Endothelial cell of umbilical vein (primary cell): ENCODE data around the gene SH3BP4. TPM values are rescaled to one million over a fixed set of nuclear protein-coding genes. Genes with fewer than 3 reads are reported as not detected.
A peak's percentile ranks its signal among the peaks of the same experiment; 100 is the strongest.

ENCODE experiments used
- BruUV-seq: library from RNA; stranded (reverse); fragments of 400-500 nt; replicated peaks from 2 replicates; lab custom pipeline; 2021; lab: Mats Ljungman, UMichigan
- CTCF ChIA-PET: fragments of 300-600, 350-600 bp; sonication (Branson Sonifier 250); formaldehyde crosslinking; loops from one replicate; lab custom pipeline; 2021; ENCODE audit warnings: antibody characterized with exemption, inconsistent platforms; lab: Charles Lee
- POLR2A ChIA-PET: fragments of 300-600, 350-600 bp; sonication (Branson Sonifier 250); formaldehyde crosslinking; loops from one replicate; lab custom pipeline; 2021; ENCODE audit warnings: antibody characterized with exemption, inconsistent platforms; lab: Charles Lee
- DNase-seq: peaks from one replicate; pipeline ENCODE4 v3.0.0-alpha.2; 2011; ENCODE audit warnings: low read depth, low spot score
- FAIRE-seq: peaks from 2 replicates; lab custom pipeline; 2011; peaks lifted over from hg19 to GRCh38; lab: Jason Lieb, UNC
- H2AFZ ChIP-seq: 2 replicates; pipeline ENCODE4 v1.6.0; 2012; ENCODE audit warnings: low read depth, low read length, control low read depth, inconsistent platforms
- H3K27ac ChIP-seq: 2 replicates; pipeline ENCODE4 v1.5.1; 2011; ENCODE audit warnings: low read depth, mild to moderate bottlenecking, control low read depth, low read length, moderate library complexity; ENCODE audit not compliant: insufficient read depth
- H3K27me3 ChIP-seq, 2 experiments: 2 replicates each; pipeline versions ENCODE4 v1.6.0 to v1.6.1; 2011; ENCODE audit warnings: low read length in 2 of 2, mixed read lengths in 1 of 2; ENCODE audit not compliant: control insufficient read depth in 2 of 2, insufficient read depth in 2 of 2
- H3K36me3 ChIP-seq, 2 experiments: 2 replicates in 1 of 2; 3 replicates in 1 of 2; pipeline ENCODE4 v1.5.1; 2011; ENCODE audit warnings: low read length in 2 of 2, mild to moderate bottlenecking in 1 of 2, moderate library complexity in 1 of 2; ENCODE audit not compliant: control insufficient read depth in 2 of 2, insufficient read depth in 2 of 2; ENCODE audit errors: extremely low read depth in 1 of 2
- H3K4me1 ChIP-seq: 3 replicates; pipeline ENCODE4 v1.5.1; 2011; ENCODE audit warnings: mild to moderate bottlenecking, low read length; ENCODE audit not compliant: control insufficient read depth, insufficient read depth; ENCODE audit errors: extremely low read depth
- H3K4me2 ChIP-seq: 2 replicates; pipeline ENCODE4 v1.6.1; 2011; ENCODE audit warnings: low read length, control low read depth, mixed read lengths; ENCODE audit not compliant: insufficient read depth
- H3K4me3 ChIP-seq, 3 experiments: fragments of 200-600 bp in 1 of 3; sonication (generic), shearing (Covaris generic) in 1 of 3; replicated peaks in 1 of 3; 2 replicates each; pipeline ENCODE4 v1.5.1; 2011 to 2016; ENCODE audit warnings: control low read depth in 3 of 3, low read length in 3 of 3, mild to moderate bottlenecking in 2 of 3, inconsistent platforms in 1 of 3, low read depth in 1 of 3, moderate library complexity in 1 of 3; ENCODE audit not compliant: insufficient read depth in 1 of 3
- H3K79me2 ChIP-seq: 2 replicates; pipeline ENCODE4 v1.6.0; 2012; ENCODE audit warnings: low read length, inconsistent platforms; ENCODE audit not compliant: control insufficient read depth, insufficient read depth
- H3K9ac ChIP-seq: replicated peaks from 2 replicates; pipeline ENCODE3; 2011; ENCODE audit warnings: low read length, control low read depth; ENCODE audit not compliant: insufficient read depth; ENCODE audit errors: extremely low read depth
- H3K9me1 ChIP-seq: replicated peaks from 3 replicates; pipeline ENCODE4 v1.6.0; 2011; ENCODE audit warnings: mild to moderate bottlenecking, low read length; ENCODE audit not compliant: control insufficient read depth, insufficient read depth; ENCODE audit errors: extremely low read depth
- H3K9me3 ChIP-seq: replicated peaks from 2 replicates; pipeline ENCODE4 v1.5.1; 2012; ENCODE audit warnings: low read length, inconsistent platforms; ENCODE audit not compliant: control insufficient read depth, insufficient read depth
- H4K20me1 ChIP-seq: replicated peaks from 2 replicates; pipeline ENCODE3; 2011; ENCODE audit warnings: mild to moderate bottlenecking, low read length; ENCODE audit not compliant: control insufficient read depth, insufficient read depth; ENCODE audit errors: extremely low read depth
- CTCF ChIP-seq, 2 donors: IDR thresholded peaks; 1 replicate in 1 of 2; 2 replicates in 1 of 2; pipeline ENCODE4 v1.5.1; 2011; ENCODE audit warnings: low read length in 2 of 2, mild to moderate bottlenecking in 2 of 2, moderate library complexity in 2 of 2, control low read depth in 1 of 2, inconsistent platforms in 1 of 2, low read depth in 1 of 2; ENCODE audit not compliant: insufficient read depth in 1 of 2; ENCODE audit errors: extremely low read depth in 1 of 2
- EZH2 ChIP-seq: IDR thresholded peaks from 2 replicates; pipeline ENCODE4 v1.6.1; 2012; ENCODE audit warnings: borderline replicate concordance, low read depth, mild to moderate bottlenecking, moderate library complexity, low read length, inconsistent platforms; ENCODE audit not compliant: severe bottlenecking
- FOS ChIP-seq: IDR thresholded peaks from 2 replicates; pipeline ENCODE4 v1.6.1; 2011; ENCODE audit warnings: mild to moderate bottlenecking, low read length, moderate library complexity, borderline replicate concordance; ENCODE audit not compliant: insufficient read depth
- GATA2 ChIP-seq: IDR thresholded peaks from 2 replicates; pipeline ENCODE4 v1.7.0; 2011; ENCODE audit warnings: low read depth, mild to moderate bottlenecking, moderate library complexity, mixed read lengths, low read length; ENCODE audit not compliant: insufficient read length, insufficient read depth
- JUN ChIP-seq: IDR thresholded peaks from 2 replicates; pipeline ENCODE4 v1.6.1; 2011; ENCODE audit warnings: borderline replicate concordance, low read depth; ENCODE audit not compliant: insufficient read length, insufficient read depth
- MAX ChIP-seq: IDR thresholded peaks from 2 replicates; pipeline ENCODE4 v1.6.1; 2011; ENCODE audit not compliant: insufficient read depth, insufficient read length
- MYC ChIP-seq: IDR thresholded peaks from one replicate; pipeline ENCODE4 v1.6.1; 2011; ENCODE audit warnings: mild to moderate bottlenecking, low read depth, low read length
- POLR2A ChIP-seq: IDR thresholded peaks from 2 replicates; pipeline ENCODE4 v1.6.1; 2012; ENCODE audit warnings: low read depth, mild to moderate bottlenecking, control low read depth, low read length
- POLR2AphosphoS5 ChIP-seq: IDR thresholded peaks from 2 replicates; pipeline ENCODE4 v1.6.1; 2012; ENCODE audit warnings: low read depth, mild to moderate bottlenecking, control low read depth, low read length, moderate library complexity; ENCODE audit not compliant: insufficient read depth
- dilution Hi-C: fragments of 300-500 bp; cut with MboI; formaldehyde crosslinking; loops from one replicate; pipeline ENCODE4 v1.15.0; 2019; ENCODE audit warnings: low sequenced_read_pairs; ENCODE audit not compliant: extremely low pct_ligation_motif_present
- intact Hi-C: fragments of 100-400 bp; cut with micrococcal nuclease; formaldehyde crosslinking; loops from one replicate; pipeline ENCODE4 v1.10.0; 2022
- polyA plus RNA-seq, 4 experiments: library from polyadenylated mRNA; depleted of rRNA in 3 of 4; stranded (reverse) in 3 of 4; unstranded in 1 of 4; fragments of >200 nt; gene quantifications; 2 replicates each; pipeline versions ENCODE4 v1.2.1 to v1.2.3, GENCODE V29; 2011 to 2012; ENCODE audit warnings: missing spikeins in 1 of 4
- total RNA-seq: library from RNA; stranded (reverse); gene quantifications from 2 replicates; pipeline ENCODE4 v1.2.3, GENCODE V29; 2021

SH3BP4 gene
- total and polyA plus RNA-seq, 2 donors (not counting 3 experiments of a cell fraction or from before 2014, with no cell fraction given) = 85.2 to 100.0 TPM

- H4K20me1 ChIP-seq = no peaks in the 10 kb centered on the region
- H3K9me1 ChIP-seq = no peaks in the 10 kb centered on the region
- POLR2A ChIA-PET = no interaction called here
- no TSS peak for BruUV-seq
- intact Hi-C loops (no loop called here), dilution Hi-C loops (no loop called here)
- CTCF ChIA-PET = no interaction called here
- H3K9me3 ChIP-seq = no peaks in the 10 kb centered on the region
- peaks cover 0 to 3% of the 10 kb centered on the region in 2 experiments for H3K27me3 ChIP-seq
- H2AFZ ChIP-seq = no peak overlapping the region
- TF ChIP-seq POLR2A (no peak), CTCF (IDR thresholded peaks at IDR 0.05; ENCODE audit: extremely low read depth in 1 of 2, insufficient read depth in 1 of 2, low read depth in 1 of 2, low read length in 2 of 2) (no peak), POLR2AphosphoS5 (no peak), MYC (no peak), FOS (no peak), EZH2 (no peak), GATA2 (no peak), JUN (no peak), MAX (no peak)
- H3K36me3 ChIP-seq = no peaks in the 10 kb centered on the region
- H3K4me3 ChIP-seq = no peak overlapping the region
- H3K4me1 ChIP-seq = peaks cover 7% of the 10 kb centered on the region
- FAIRE-seq (peak; percentile 53), DNase-seq (no peak)
- no peak overlapping the region for H3K27ac ChIP-seq
- H3K79me2 ChIP-seq = no peaks in the 10 kb centered on the region
- H3K4me2 ChIP-seq = no peak overlapping the region
- H3K9ac ChIP-seq = no peak overlapping the region
Measured at GRCh38 chr2:235085476-235085875, 133.7 kb downstream of the SH3BP4 start.
